ENCODE measurements around the gene PKMYT1. TPM values are rescaled to one million over a fixed set of nuclear protein-coding genes. Genes with fewer than 3 reads are reported as not detected.

PKMYT1 gene
- polyA plus RNA-seq, 1 donor (not counting 4 experiments of a cell fraction or from before 2014, with no cell fraction given): 6.9 TPM

GRCh38 chr16:2939968-2940367 is 40.3 kb downstream of the PKMYT1 start:
- no peak overlapping the region for H3K4me3 ChIP-seq (ENCODE audit: control insufficient read depth in 2 of 3, extremely low read depth in 1 of 3, insufficient read depth in 2 of 3, low read depth in 1 of 3, low read length in 3 of 3)
- dilution Hi-C loops (cut with MboI; ENCODE audit: extremely low pct_ligation_motif_present, low sequenced_read_pairs): no loop called here
- no peaks in the 10 kb centered on the region for H3K9me3 ChIP-seq (ENCODE audit: control insufficient read depth, low read depth, low read length)
- no peaks in the 10 kb centered on the region for H4K20me1 ChIP-seq (ENCODE audit: control insufficient read depth, extremely low read depth, insufficient read depth, low read length)
- H3K27ac ChIP-seq (ENCODE audit: control insufficient read depth, insufficient read depth, low read length): no peak overlapping the region
- FAIRE-seq (no peak), DNase-seq (ENCODE audit: low read depth, low spot score) (no peak)
- H3K9me1 ChIP-seq (ENCODE audit: control insufficient read depth, extremely low read depth, insufficient read depth, low read length): no peaks in the 10 kb centered on the region
- H3K4me1 ChIP-seq (ENCODE audit: control insufficient read depth, extremely low read depth, insufficient read depth, low read length): no peaks in the 10 kb centered on the region
- no peak overlapping the region for H3K9ac ChIP-seq (ENCODE audit: control insufficient read depth, extremely low read depth, insufficient read depth, low read length)
- H3K36me3 ChIP-seq (ENCODE audit: control insufficient read depth in 2 of 2, extremely low read depth in 1 of 2, insufficient read depth in 2 of 2, low read length in 2 of 2): peaks cover 20 to 33% of the 10 kb centered on the region in 2 experiments
- no peak overlapping the region for H2AFZ ChIP-seq (ENCODE audit: control insufficient read depth, low read length)
- H3K27me3 ChIP-seq (ENCODE audit: control insufficient read depth, extremely low read depth, insufficient read depth, low read length): no peaks in the 10 kb centered on the region
- no peak overlapping the region for H3K4me2 ChIP-seq (ENCODE audit: control insufficient read depth, extremely low read depth, insufficient read depth, low read depth, low read length)
- no peaks in the 10 kb centered on the region for H3K79me2 ChIP-seq (ENCODE audit: control insufficient read depth, insufficient read depth, low read length)
- TF ChIP-seq CTCF (optimal IDR thresholded peaks at IDR 0.05 in 1 of 3, IDR thresholded peaks at IDR 0.05 in 1 of 3, conservative IDR thresholded peaks at IDR 0.05 in 1 of 3; ENCODE audit: extremely low read depth in 1 of 3, insufficient read depth in 2 of 3, low read length in 3 of 3): no peak
- TF ChIP-seq EZH2 (IDR thresholded peaks at IDR 0.05; ENCODE audit: low read length): no peak

DNA sequence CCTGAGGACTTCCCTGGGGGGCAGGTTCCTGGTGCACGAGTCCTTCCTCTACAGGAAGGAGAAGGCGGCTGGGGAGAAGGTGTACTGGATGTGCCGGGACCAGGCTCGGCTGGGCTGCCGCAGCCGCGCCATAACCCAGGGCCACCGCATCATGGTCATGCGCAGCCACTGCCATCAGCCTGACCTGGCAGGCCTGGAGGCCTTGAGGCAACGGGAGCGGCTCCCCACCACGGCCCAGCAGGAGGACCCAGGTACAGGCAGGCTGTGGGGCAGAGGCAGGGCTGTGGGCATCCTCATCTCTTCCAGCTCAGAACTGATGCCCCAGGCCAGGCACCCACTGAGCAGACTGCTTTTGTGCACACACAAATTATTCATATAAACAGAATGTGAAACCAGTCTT is 42.0 kb downstream of the PKMYT1 start:
- Histone ChIP-seq H3K4me2 (ENCODE audit: control insufficient read depth, extremely low read depth, insufficient read depth, low read depth, low read length) (no peak overlapping the region), H3K27me3 (ENCODE audit: control insufficient read depth, extremely low read depth, insufficient read depth, low read length) (no peaks in the 10 kb centered on the region), H3K9me1 (ENCODE audit: control insufficient read depth, extremely low read depth, insufficient read depth, low read length) (no peaks in the 10 kb centered on the region), H3K9ac (ENCODE audit: control insufficient read depth, extremely low read depth, insufficient read depth, low read length) (no peak overlapping the region), H2AFZ (ENCODE audit: control insufficient read depth, low read length) (no peak overlapping the region), H3K27ac (ENCODE audit: control insufficient read depth, insufficient read depth, low read length) (no peak overlapping the region), H3K36me3 (ENCODE audit: control insufficient read depth in 2 of 2, extremely low read depth in 1 of 2, insufficient read depth in 2 of 2, low read length in 2 of 2) (peaks cover 18 to 39% of the 10 kb centered on the region in 2 experiments), H3K4me3 (ENCODE audit: control insufficient read depth in 2 of 3, extremely low read depth in 1 of 3, insufficient read depth in 2 of 3, low read depth in 1 of 3, low read length in 3 of 3) (no peak overlapping the region), H3K79me2 (ENCODE audit: control insufficient read depth, insufficient read depth, low read length) (no peaks in the 10 kb centered on the region), H3K4me1 (ENCODE audit: control insufficient read depth, extremely low read depth, insufficient read depth, low read length) (no peaks in the 10 kb centered on the region), H4K20me1 (ENCODE audit: control insufficient read depth, extremely low read depth, insufficient read depth, low read length) (peaks cover 2% of the 10 kb centered on the region), H3K9me3 (ENCODE audit: control insufficient read depth, low read depth, low read length) (no peaks in the 10 kb centered on the region)
- dilution Hi-C loops (cut with MboI; ENCODE audit: extremely low pct_ligation_motif_present, low sequenced_read_pairs): no loop called here
- FAIRE-seq: no peak
- TF ChIP-seq CTCF (optimal IDR thresholded peaks at IDR 0.05 in 1 of 3, IDR thresholded peaks at IDR 0.05 in 1 of 3, conservative IDR thresholded peaks at IDR 0.05 in 1 of 3; ENCODE audit: extremely low read depth in 1 of 3, insufficient read depth in 2 of 3, low read length in 3 of 3) (no peak), EZH2 (IDR thresholded peaks at IDR 0.05; ENCODE audit: low read length) (no peak)
- no peak for DNase-seq (ENCODE audit: low read depth, low spot score)
